Measurements from ENCODE around the gene SPSB4. TPM values are rescaled to one million over a fixed set of nuclear protein-coding genes. Genes with fewer than 3 reads are reported as not detected.

SPSB4 gene
- total and polyA plus RNA-seq, 2 donors (not counting 3 experiments of a cell fraction or from before 2014, with no cell fraction given): 0.06 to 0.22 TPM

GRCh38 chr3:141152801-141153678 is 101.9 kb downstream of the SPSB4 start:
- H3K4me2 ChIP-seq (ENCODE audit: insufficient read depth, low read length): no peak overlapping the region
- DNase-seq (ENCODE audit: low read depth, low spot score): no peak
- H3K27me3 ChIP-seq (ENCODE audit: control insufficient read depth in 2 of 2, insufficient read depth in 2 of 2, low read length in 2 of 2): no peaks in the 10 kb centered on the region
- intact Hi-C loops (cut with micrococcal nuclease): no loop called here
- CTCF ChIA-PET: interaction anchor here (1.5 kb wide), 1 partner anchor 16 kb away, joined by 3 read pairs; no protein-coding TSS in a partner anchor
- POLR2A ChIA-PET: no interaction called here
- H3K9ac ChIP-seq (replicated peaks; ENCODE audit: extremely low read depth, insufficient read depth, low read length): no peak overlapping the region
- H4K20me1 ChIP-seq (replicated peaks; ENCODE audit: control insufficient read depth, extremely low read depth, insufficient read depth, low read length): no peaks in the 10 kb centered on the region
- FAIRE-seq: no peak
- BruUV-seq (replicated peaks): no TSS peak
- dilution Hi-C loops (cut with MboI; ENCODE audit: extremely low pct_ligation_motif_present, low sequenced_read_pairs): no loop called here
- H3K36me3 ChIP-seq (ENCODE audit: control insufficient read depth in 2 of 2, extremely low read depth in 1 of 2, insufficient read depth in 2 of 2, low read length in 2 of 2): no peaks in the 10 kb centered on the region
- H3K9me3 ChIP-seq (replicated peaks; ENCODE audit: control insufficient read depth, insufficient read depth, low read length): no peaks in the 10 kb centered on the region
- no peak overlapping the region for H2AFZ ChIP-seq (ENCODE audit: low read depth, low read length)
- H3K27ac ChIP-seq (ENCODE audit: insufficient read depth, low read depth, low read length): no peak overlapping the region
- no peaks in the 10 kb centered on the region for H3K9me1 ChIP-seq (replicated peaks; ENCODE audit: control insufficient read depth, extremely low read depth, insufficient read depth, low read length)
- H3K79me2 ChIP-seq (ENCODE audit: control insufficient read depth, insufficient read depth, low read length): no peaks in the 10 kb centered on the region
- H3K4me1 ChIP-seq (ENCODE audit: control insufficient read depth, extremely low read depth, insufficient read depth, low read length): no peaks in the 10 kb centered on the region
- no peak for TF ChIP-seq MYC (IDR thresholded peaks at IDR 0.05; ENCODE audit: low read depth, low read length)
- TF ChIP-seq FOS (IDR thresholded peaks at IDR 0.05; ENCODE audit: borderline replicate concordance, insufficient read depth, low read length): no peak
- TF ChIP-seq JUN (IDR thresholded peaks at IDR 0.05; ENCODE audit: borderline replicate concordance, insufficient read depth, insufficient read length, low read depth): no peak
- no peak overlapping the region for H3K4me3 ChIP-seq (replicated peaks in 1 of 3; ENCODE audit: insufficient read depth in 1 of 3, low read depth in 1 of 3, low read length in 3 of 3)

- Histone ChIP-seq H3K9me3 (replicated peaks; ENCODE audit: control insufficient read depth, insufficient read depth, low read length) (no peaks in the 10 kb centered on the region), H3K79me2 (ENCODE audit: control insufficient read depth, insufficient read depth, low read length) (no peaks in the 10 kb centered on the region), H3K4me3 (replicated peaks in 1 of 3; ENCODE audit: insufficient read depth in 1 of 3, low read depth in 1 of 3, low read length in 3 of 3) (no peak overlapping the region), H3K4me2 (ENCODE audit: insufficient read depth, low read length) (no peak overlapping the region), H3K27ac (ENCODE audit: insufficient read depth, low read depth, low read length) (no peak overlapping the region), H3K36me3 (ENCODE audit: control insufficient read depth in 2 of 2, extremely low read depth in 1 of 2, insufficient read depth in 2 of 2, low read length in 2 of 2) (no peaks in the 10 kb centered on the region), H3K9ac (replicated peaks; ENCODE audit: extremely low read depth, insufficient read depth, low read length) (no peak overlapping the region), H3K27me3 (ENCODE audit: control insufficient read depth in 2 of 2, insufficient read depth in 2 of 2, low read length in 2 of 2) (no peaks in the 10 kb centered on the region), H3K9me1 (replicated peaks; ENCODE audit: control insufficient read depth, extremely low read depth, insufficient read depth, low read length) (no peaks in the 10 kb centered on the region), H2AFZ (ENCODE audit: low read depth, low read length) (no peak overlapping the region), H3K4me1 (ENCODE audit: control insufficient read depth, extremely low read depth, insufficient read depth, low read length) (no peaks in the 10 kb centered on the region), H4K20me1 (replicated peaks; ENCODE audit: control insufficient read depth, extremely low read depth, insufficient read depth, low read length) (no peaks in the 10 kb centered on the region)
- dilution Hi-C loops (cut with MboI; ENCODE audit: extremely low pct_ligation_motif_present, low sequenced_read_pairs) (no loop called here), intact Hi-C loops (cut with micrococcal nuclease) (no loop called here)
- DNase-seq (ENCODE audit: low read depth, low spot score): no peak
- POLR2A ChIA-PET: no interaction called here
- no peak for TF ChIP-seq EZH2 (IDR thresholded peaks at IDR 0.05; ENCODE audit: borderline replicate concordance, low read depth, low read length, severe bottlenecking)
- no peak for TF ChIP-seq MAX (IDR thresholded peaks at IDR 0.05; ENCODE audit: insufficient read depth, insufficient read length)
- TF ChIP-seq POLR2AphosphoS5 (IDR thresholded peaks at IDR 0.05; ENCODE audit: insufficient read depth, low read depth, low read length): no peak
- no peak for TF ChIP-seq CTCF (IDR thresholded peaks at IDR 0.05; ENCODE audit: extremely low read depth in 1 of 2, insufficient read depth in 1 of 2, low read depth in 1 of 2, low read length in 2 of 2)
- FAIRE-seq: no peak
- BruUV-seq (replicated peaks): no TSS peak
- CTCF ChIA-PET: no interaction called here
Measured at GRCh38 chr3:141153679-141153966, 102.5 kb downstream of the SPSB4 start.
